Lung (tissue), 12 donors: ENCODE measurements around the gene BNIPL. TPM values are rescaled to one million over a fixed set of nuclear protein-coding genes. Genes with fewer than 3 reads are reported as not detected.

Source experiments
- ATAC-seq: fragments of 200-7000 bp; cut with Tn5 transposase; one replicate; pipeline ENCODE4 v1.9.1; 2020; ENCODE audit warnings: moderate number of reproducible peaks; ENCODE audit not compliant: insufficient read depth, low FRiP score
- DNase-seq, 3 donors: peaks; one replicate each; pipeline ENCODE4 v3.0.0-alpha.2; 2013 to 2017
- H3K27ac ChIP-seq, 2 donors: one replicate each; pipeline ENCODE4 v1.5.1; 2013; ENCODE audit warnings: mild to moderate bottlenecking in 2 of 2, moderate library complexity in 2 of 2, control low read depth in 1 of 2, inconsistent platforms in 1 of 2, low read depth in 1 of 2, low read length in 1 of 2
- H3K27me3 ChIP-seq, 3 donors: one replicate each; pipeline ENCODE4 v1.5.1; 2013; ENCODE audit warnings: low read length in 2 of 3; ENCODE audit not compliant: control insufficient read depth in 3 of 3, insufficient read depth in 3 of 3
- H3K36me3 ChIP-seq, 4 donors: one replicate each; pipeline ENCODE4 v1.5.1; 2013; ENCODE audit warnings: low read length in 4 of 4, mild to moderate bottlenecking in 1 of 4, moderate library complexity in 1 of 4; ENCODE audit not compliant: control insufficient read depth in 4 of 4, insufficient read depth in 4 of 4
- H3K4me1 ChIP-seq, 5 donors: one replicate each; pipeline ENCODE4 v1.5.1; 2013; ENCODE audit warnings: low read length in 5 of 5, mild to moderate bottlenecking in 2 of 5, moderate library complexity in 1 of 5; ENCODE audit not compliant: control insufficient read depth in 5 of 5, insufficient read depth in 5 of 5
- H3K4me3 ChIP-seq: one replicate; pipeline ENCODE4 v1.5.1; 2013; ENCODE audit warnings: mild to moderate bottlenecking, control low read depth, moderate library complexity
- H3K9ac ChIP-seq, 2 donors: one replicate each; pipeline ENCODE4 v1.5.1; 2013; ENCODE audit warnings: low read length in 2 of 2, control low read depth in 1 of 2; ENCODE audit not compliant: insufficient read depth in 1 of 2
- H3K9me3 ChIP-seq, 4 donors: one replicate each; pipeline ENCODE4 v1.5.1; 2013; ENCODE audit warnings: low read length in 3 of 4, mild to moderate bottlenecking in 1 of 4, moderate library complexity in 1 of 4; ENCODE audit not compliant: control insufficient read depth in 4 of 4, insufficient read depth in 3 of 4
- WGBS, 2 donors: extraction: QIAGEN DNeasy Blood & Tissue Kit; methylation state at CpG; one replicate each; pipeline ENCODE4 v1.1.7; 2013; 5-methylcytosine and 5-hydroxymethylcytosine counted together
- polyA plus RNA-seq, 2 donors: library from polyadenylated mRNA; stranded (reverse); fragments of 200-250 nt; gene quantifications; one replicate each; pipeline ENCODE4 v1.2.1, GENCODE V29; 2013
- total RNA-seq, 2 donors: library from RNA; depleted of rRNA in 1 of 2; stranded (reverse); fragments of >200 nt in 1 of 2; gene quantifications; one replicate each; pipeline ENCODE4 v1.2.1, GENCODE V29; 2014 to 2021
- TF ChIP-seq, protein P1 (sequence below): IDR thresholded peaks from 2 replicates; pipeline ENCODE4 v1.5.1; 2012; ENCODE audit warnings: mild to moderate bottlenecking; ENCODE audit errors: control extremely low read depth, extremely low read depth
- donor health status: control.
- donor health status: control.
- donor health status: Bipolar disorder and iron deficiency.
- donor health status: healthy.
- donor health status: DM: yes; HTN: yes; CAD: no.

BNIPL gene
- total and polyA plus RNA-seq, 4 donors = 1.9 to 12.2 (median 5.7) TPM

DNA sequence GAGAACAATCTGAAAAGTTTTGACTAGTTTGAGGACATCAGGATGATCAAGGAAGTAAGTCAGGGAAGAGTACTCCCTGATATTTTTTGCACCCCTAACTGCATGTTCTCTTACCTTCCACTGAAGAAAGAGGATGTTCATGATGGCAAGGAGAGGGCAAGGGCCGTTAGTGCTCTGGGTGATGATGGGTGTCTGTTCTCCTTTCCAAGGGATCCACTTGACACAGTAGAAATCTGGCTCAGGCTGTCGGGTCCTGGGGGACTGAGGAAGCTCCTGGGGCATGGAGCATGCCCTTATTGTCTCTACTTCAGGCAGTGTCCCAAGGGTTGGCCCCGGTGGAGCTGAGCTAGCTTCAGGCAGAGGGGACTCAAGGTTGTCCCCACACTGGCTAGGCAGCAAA lies 34.3 kb upstream of the BNIPL start:
- TF ChIP-seq, protein P1, sequence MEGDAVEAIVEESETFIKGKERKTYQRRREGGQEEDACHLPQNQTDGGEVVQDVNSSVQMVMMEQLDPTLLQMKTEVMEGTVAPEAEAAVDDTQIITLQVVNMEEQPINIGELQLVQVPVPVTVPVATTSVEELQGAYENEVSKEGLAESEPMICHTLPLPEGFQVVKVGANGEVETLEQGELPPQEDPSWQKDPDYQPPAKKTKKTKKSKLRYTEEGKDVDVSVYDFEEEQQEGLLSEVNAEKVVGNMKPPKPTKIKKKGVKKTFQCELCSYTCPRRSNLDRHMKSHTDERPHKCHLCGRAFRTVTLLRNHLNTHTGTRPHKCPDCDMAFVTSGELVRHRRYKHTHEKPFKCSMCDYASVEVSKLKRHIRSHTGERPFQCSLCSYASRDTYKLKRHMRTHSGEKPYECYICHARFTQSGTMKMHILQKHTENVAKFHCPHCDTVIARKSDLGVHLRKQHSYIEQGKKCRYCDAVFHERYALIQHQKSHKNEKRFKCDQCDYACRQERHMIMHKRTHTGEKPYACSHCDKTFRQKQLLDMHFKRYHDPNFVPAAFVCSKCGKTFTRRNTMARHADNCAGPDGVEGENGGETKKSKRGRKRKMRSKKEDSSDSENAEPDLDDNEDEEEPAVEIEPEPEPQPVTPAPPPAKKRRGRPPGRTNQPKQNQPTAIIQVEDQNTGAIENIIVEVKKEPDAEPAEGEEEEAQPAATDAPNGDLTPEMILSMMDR = no peak
- Histone ChIP-seq H3K4me1 (peaks cover 3 to 32% (median 13%) of the 10 kb centered on the region in 5 donors), H3K27ac (no peak overlapping the region)

DNA sequence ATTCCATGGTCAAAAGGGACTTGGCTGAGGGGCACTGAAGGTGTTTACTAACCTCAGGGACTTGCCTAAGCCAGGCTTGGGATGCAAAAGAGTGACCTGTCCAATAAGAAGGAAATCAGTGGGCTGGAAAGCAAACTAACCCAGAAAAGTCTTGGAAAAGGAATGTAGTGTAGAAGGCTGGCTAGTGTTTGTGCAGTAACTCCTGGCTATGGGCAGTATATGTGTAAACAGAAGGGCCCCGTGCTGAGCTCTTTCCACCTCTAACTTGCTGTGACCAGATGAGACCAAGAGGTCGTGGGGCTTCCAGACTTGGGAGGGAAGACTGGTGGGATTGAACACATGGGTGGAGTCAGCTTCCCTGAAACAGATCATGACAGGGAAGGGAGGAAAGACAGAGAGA lies 33.8 kb upstream of the BNIPL start:
- WGBS, 2 donors = 33 to 65% methylated on average over 2 of the region's 2 CpGs
- Histone ChIP-seq H3K4me1 (peaks cover 5 to 33% (median 14%) of the 10 kb centered on the region in 5 donors), H3K36me3 (peaks cover 13 to 25% (median 22%) of the 10 kb centered on the region in 4 donors), H3K9me3 (no peaks in the 10 kb centered on the region), H3K27me3 (no peaks in the 10 kb centered on the region), H3K4me3 (no peak overlapping the region), H3K9ac (peak overlapping the region in 1 of 2 donors; percentile 65), H3K27ac (peak overlapping the region in 1 of 2 donors; percentile 46)
- TF ChIP-seq, protein P1 = no peak
- ATAC-seq = no peak
- DNase-seq = no peak

More for the DNA sequence above, 34.3 kb upstream of the BNIPL start:
- no peak for ATAC-seq
- no peaks in the 10 kb centered on the region for H3K27me3 ChIP-seq
- no peak overlapping the region for H3K9ac ChIP-seq
- WGBS, 2 donors = 46 to 79% methylated on average over 3 of the region's 3 CpGs
- H3K9me3 ChIP-seq = no peaks in the 10 kb centered on the region
- H3K36me3 ChIP-seq = peaks cover 13 to 26% (median 24%) of the 10 kb centered on the region in 4 donors
- no peak overlapping the region for H3K4me3 ChIP-seq
- no peak for DNase-seq

DNA sequence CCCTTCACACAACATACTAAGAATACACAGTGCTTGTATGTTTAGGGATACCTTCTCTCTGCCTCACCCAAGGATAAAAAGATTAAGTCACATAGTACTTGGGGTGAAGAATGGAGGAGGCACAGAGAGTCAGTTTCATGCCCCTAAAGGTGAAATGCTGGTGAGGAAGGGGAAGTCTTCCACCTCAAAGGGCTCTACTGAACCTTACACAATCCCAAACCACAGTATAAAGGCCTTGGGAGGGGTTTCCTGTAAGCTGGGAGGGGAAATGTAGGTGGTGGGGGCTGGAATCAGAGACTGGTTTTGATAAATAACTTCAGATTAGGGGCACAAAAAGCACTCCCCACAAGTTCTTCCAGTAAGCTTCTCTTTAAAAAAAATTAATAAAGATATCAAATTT lies 33.2 kb upstream of the BNIPL start:
- Histone ChIP-seq H3K27ac (no peak overlapping the region), H3K9me3 (no peaks in the 10 kb centered on the region), H3K4me1 (peaks cover 7 to 37% (median 18%) of the 10 kb centered on the region in 5 donors), H3K27me3 (no peaks in the 10 kb centered on the region), H3K9ac (peak overlapping the region in 1 of 2 donors; percentile 65), H3K36me3 (peaks cover 13 to 24% (median 18%) of the 10 kb centered on the region in 4 donors), H3K4me3 (no peak overlapping the region)
- DNase-seq (no peak), ATAC-seq (no peak)
- TF ChIP-seq, protein P1 = no peak
